ACC112 (cell line): Measurements from ENCODE around the gene SPDEF.
A peak's percentile ranks its signal among the peaks of the same experiment; 100 is the strongest.

Experiments
- H2AFZ ChIP-seq: fragments of 200-600 bp; sonication (generic); one replicate; pipeline ENCODE4 v1.6.0; 2017; ENCODE audit warnings: antibody characterized with exemption, low read length; ENCODE audit not compliant: unreplicated experiment
- H3K27ac ChIP-seq: fragments of 200-600 bp; sonication (generic); 2 replicates; pipeline ENCODE4 v1.5.1; 2014; ENCODE audit warnings: low read depth, mild to moderate bottlenecking, antibody characterized with exemption, low read length, moderate library complexity
- H3K27me3 ChIP-seq: fragments of 200-600 bp; sonication (generic); 2 replicates; pipeline ENCODE4 v1.6.1; 2014; ENCODE audit warnings: mild to moderate bottlenecking, antibody characterized with exemption, low read length, moderate library complexity, mixed read lengths; ENCODE audit not compliant: insufficient read depth
- H3K36me3 ChIP-seq: fragments of 200-600 bp; sonication (generic); 2 replicates; pipeline ENCODE4 v1.6.1; 2016; ENCODE audit warnings: mild to moderate bottlenecking, antibody characterized with exemption, low read length, moderate library complexity, mixed read lengths; ENCODE audit not compliant: insufficient read depth
- H3K4me1 ChIP-seq: fragments of 200-600 bp; sonication (generic); one replicate; pipeline ENCODE4 v1.6.1; 2016; ENCODE audit warnings: low read length, mixed read lengths; ENCODE audit not compliant: insufficient read depth, unreplicated experiment, control insufficient read depth
- H3K4me3 ChIP-seq: fragments of 200-600 bp; sonication (generic); 2 replicates; pipeline ENCODE4 v1.5.1; 2014; ENCODE audit warnings: mild to moderate bottlenecking, low read depth, low read length
- H3K79me2 ChIP-seq: fragments of 200-600 bp; sonication (generic); one replicate; pipeline ENCODE4 v1.6.0; 2016; ENCODE audit warnings: low read length; ENCODE audit not compliant: control insufficient read depth, unreplicated experiment, insufficient read depth

SPDEF gene

GRCh38 chr6:34493344-34493743 lies 62.8 kb downstream of the SPDEF start:
- H3K27ac ChIP-seq = no peak overlapping the region
- no peaks in the 10 kb centered on the region for H3K36me3 ChIP-seq

GRCh38 chr6:34491091-34491430 lies 65.1 kb downstream of the SPDEF start:
- H3K4me3 ChIP-seq = no peak overlapping the region
- H2AFZ ChIP-seq = peak overlapping the region; percentile 68
- H3K36me3 ChIP-seq = no peaks in the 10 kb centered on the region
- peaks cover 4% of the 10 kb centered on the region; the same call in 1 of the 2 replicates for H3K27me3 ChIP-seq
- H3K27ac ChIP-seq = no peak overlapping the region
- H3K79me2 ChIP-seq = no peaks in the 10 kb centered on the region
- peaks cover 4% of the 10 kb centered on the region for H3K4me1 ChIP-seq

More at GRCh38 chr6:34493344-34493743, 62.8 kb downstream of the SPDEF start:
- no peak overlapping the region for H3K4me3 ChIP-seq
- no peaks in the 10 kb centered on the region for H3K79me2 ChIP-seq
- peaks cover 4% of the 10 kb centered on the region for H3K4me1 ChIP-seq
- H2AFZ ChIP-seq = no peak overlapping the region
- peaks cover 10% of the 10 kb centered on the region; the same call in 1 of the 2 replicates for H3K27me3 ChIP-seq

GRCh38 chr6:34490390-34491090 lies 65.6 kb downstream of the SPDEF start:
- H2AFZ ChIP-seq = no peak overlapping the region

GRCh38 chr6:34489207-34489805 lies 66.8 kb downstream of the SPDEF start:
- H2AFZ ChIP-seq = no peak overlapping the region
- no peaks in the 10 kb centered on the region for H3K27me3 ChIP-seq
- H3K36me3 ChIP-seq = no peaks in the 10 kb centered on the region
- H3K4me1 ChIP-seq = peaks cover 4% of the 10 kb centered on the region
- H3K27ac ChIP-seq = no peak overlapping the region
- no peaks in the 10 kb centered on the region for H3K79me2 ChIP-seq
- no peak overlapping the region for H3K4me3 ChIP-seq

More at GRCh38 chr6:34490390-34491090, 65.6 kb downstream of the SPDEF start:
- Histone ChIP-seq H3K36me3 (no peaks in the 10 kb centered on the region), H3K27ac (no peak overlapping the region), H3K4me3 (no peak overlapping the region), H3K27me3 (no peaks in the 10 kb centered on the region), H3K4me1 (peaks cover 4% of the 10 kb centered on the region), H3K79me2 (no peaks in the 10 kb centered on the region)
